ENCODE data around the gene ANKS3.

- no peak for TF ChIP-seq CTCF (IDR thresholded peaks at IDR 0.05; ENCODE audit: low read depth, low read length)
- TF ChIP-seq EZH2phosphoT487 (IDR thresholded peaks at IDR 0.05; ENCODE audit: low read depth) = no peak
Measured at GRCh38 chr16:4684763-4685162, 49.3 kb downstream of the ANKS3 start.

Measured in OCI-LY3 (cell line).